PC-3 (cell line): Measurements from ENCODE around the gene STAT5B.
"Not testable (repeated sequence)": the region's sequence is repeated elsewhere in the genome, so short reads cannot be mapped to it uniquely, and the experiment has no call there.

Experiments used
- CTCF ChIP-seq: fragments of 300-600 bp; sonication (generic); conservative IDR thresholded peaks from 2 replicates; pipeline ENCODE4 v1.5.1; 2017; ENCODE audit warnings: antibody characterized with exemption, low read depth, mild to moderate bottlenecking, low read length
- EZH2 ChIP-seq: fragments of 300-600 bp; sonication (generic); IDR thresholded peaks from one replicate; pipeline ENCODE4 v1.6.1; 2017; ENCODE audit warnings: antibody characterized with exemption, mild to moderate bottlenecking, low read length; ENCODE audit not compliant: unreplicated experiment
- EZH2phosphoT487 ChIP-seq: fragments of 300-600 bp; sonication (generic); IDR thresholded peaks from 2 replicates; pipeline ENCODE4 v1.6.1; 2018; ENCODE audit warnings: mild to moderate bottlenecking, antibody characterized with exemption, low read length, borderline replicate concordance

DNA sequence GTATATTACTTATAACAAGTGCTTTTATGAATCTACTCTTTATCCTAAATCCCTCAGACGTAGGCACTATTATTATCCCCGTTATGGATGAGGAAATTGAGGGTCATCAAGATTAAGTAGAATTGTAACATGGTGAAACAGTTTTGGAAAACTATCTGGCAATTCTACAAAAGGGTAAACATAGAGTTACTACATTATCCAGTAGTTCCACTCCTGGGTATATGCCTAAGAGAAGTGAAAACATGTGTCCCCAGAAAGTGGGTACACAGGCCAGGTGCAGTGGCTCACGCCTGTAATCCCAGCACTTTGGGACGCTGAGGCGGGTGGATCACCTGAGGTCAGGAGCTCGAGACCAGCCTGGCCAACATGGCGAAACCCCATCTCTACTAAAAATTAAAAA is 36.6 kb downstream of the STAT5B start:
- TF ChIP-seq CTCF, EZH2, EZH2phosphoT487: not testable (repeated sequence)
